Adrenal gland (tissue), 12 donors: ENCODE measurements around the gene NHSL1. TPM values are rescaled to one million over a fixed set of nuclear protein-coding genes. Genes with fewer than 3 reads are reported as not detected.

Experiments
- DNase-seq, 7 donors: peaks; one replicate each; pipeline ENCODE4 v3.0.0-alpha.2; 2019 to 2020
- H3K27ac ChIP-seq, 5 donors: fragments of 200-600 bp; sonication (generic) in 4 of 5; 1 replicate in 3 of 5; 2 replicates in 2 of 5; pipeline versions ENCODE4 v1.5.1 to v1.8.0; 2016 to 2020; ENCODE audit warnings: mild to moderate bottlenecking in 1 of 5
- H3K27me3 ChIP-seq: fragments of 200-600 bp; 2 replicates; pipeline ENCODE4 v1.8.0; 2021
- H3K36me3 ChIP-seq, 2 donors: fragments of 200-600 bp; replicated peaks in 1 of 2; 1 replicate in 1 of 2; 2 replicates in 1 of 2; pipeline versions ENCODE4 v1.5.1 to v1.8.0; 2018 to 2022
- H3K4me1 ChIP-seq, 2 donors: fragments of 200-600 bp; replicated peaks in 1 of 2; 1 replicate in 1 of 2; 2 replicates in 1 of 2; pipeline versions ENCODE4 v1.5.1 to v1.8.0; 2018 to 2021
- H3K4me3 ChIP-seq, 4 donors: fragments of 200-600 bp; sonication (generic) in 3 of 4; one replicate each; pipeline ENCODE4 v1.5.1; 2016 to 2018
- H3K9me3 ChIP-seq, 3 donors: fragments of 200-600 bp; sonication (generic) in 1 of 3; replicated peaks in 1 of 3; 1 replicate in 2 of 3; 2 replicates in 1 of 3; pipeline versions ENCODE4 v1.5.1 to v1.8.0; 2016 to 2021
- POLR2A ChIP-seq, 2 donors: fragments of 450-650 bp; IDR thresholded peaks; one replicate each; pipeline ENCODE4 v1.6.1; 2017; ENCODE audit warnings: antibody characterized with exemption in 2 of 2, mild to moderate bottlenecking in 2 of 2, moderate library complexity in 1 of 2
- WGBS, 4 donors: extraction: QIAGEN DNeasy Blood & Tissue Kit in 2 of 4; methylation state at CpG; one replicate each; pipeline versions ENCODE4 v1.1.5 to v1.1.7; 2013 to 2017; 5-methylcytosine and 5-hydroxymethylcytosine counted together
- intact Hi-C, 2 donors: fragments of 100-400 bp; cut with DNase I; formaldehyde crosslinking; loops; one replicate each; pipeline versions ENCODE4 v1.14.1 to v1.15.0; 2022 to 2023
- polyA plus RNA-seq, 3 donors: library from polyadenylated mRNA; stranded (reverse); fragments of 200-250 nt in 2 of 3; fragments of 350-450 nt in 1 of 3; fragmentation: Illumina TruSeq in 1 of 3; extraction: RNeasy Lipid Tissue Mini Kit (QIAGEN cat#74804) in 1 of 3; gene quantifications; one replicate each; pipeline ENCODE4 v1.2.3, GENCODE V29; 2013 to 2014
- total RNA-seq, 9 donors: library from RNA; depleted of rRNA in 4 of 9; stranded (reverse); fragments of >200 nt in 4 of 9; fragments of 120-200 nt in 1 of 9; fragmentation: NEBNext Ultra II Directional in 1 of 9; extraction: Animal tissue kit (Norgen Biotek cat#: 25700) in 1 of 9; gene quantifications; one replicate each; pipeline versions ENCODE4 v1.1.0 to v1.2.4, GENCODE V29; 2013 to 2023
- TF ChIP-seq, protein P1 (sequence below), 6 experiments: fragments of 450-650 bp in 4 of 6; fragments of 200-600 bp in 2 of 6; sonication (generic) in 1 of 6; IDR thresholded peaks; 1 replicate in 5 of 6; 2 replicates in 1 of 6; pipeline versions ENCODE4 v1.5.1 to v1.8.0; 2016 to 2021; ENCODE audit warnings: antibody characterized with exemption in 6 of 6, mild to moderate bottlenecking in 2 of 6, moderate library complexity in 1 of 6
- donor health status: healthy with polysubstance abuse.
- donor health status: Bipolar disorder and iron deficiency.
- donor health status: DM: yes; HTN: yes; CAD: no.
- donor health status: DM: no; HTN: no; CAD: no.
- donor health status: DM: no; HTN: no; CAD: no.
- donor health status: DM: yes; HTN: yes; CAD: no.

The NHSL1 gene
- total and polyA plus RNA-seq, 12 donors, result 1.2 to 12.7 (median 5.3) TPM

DNA sequence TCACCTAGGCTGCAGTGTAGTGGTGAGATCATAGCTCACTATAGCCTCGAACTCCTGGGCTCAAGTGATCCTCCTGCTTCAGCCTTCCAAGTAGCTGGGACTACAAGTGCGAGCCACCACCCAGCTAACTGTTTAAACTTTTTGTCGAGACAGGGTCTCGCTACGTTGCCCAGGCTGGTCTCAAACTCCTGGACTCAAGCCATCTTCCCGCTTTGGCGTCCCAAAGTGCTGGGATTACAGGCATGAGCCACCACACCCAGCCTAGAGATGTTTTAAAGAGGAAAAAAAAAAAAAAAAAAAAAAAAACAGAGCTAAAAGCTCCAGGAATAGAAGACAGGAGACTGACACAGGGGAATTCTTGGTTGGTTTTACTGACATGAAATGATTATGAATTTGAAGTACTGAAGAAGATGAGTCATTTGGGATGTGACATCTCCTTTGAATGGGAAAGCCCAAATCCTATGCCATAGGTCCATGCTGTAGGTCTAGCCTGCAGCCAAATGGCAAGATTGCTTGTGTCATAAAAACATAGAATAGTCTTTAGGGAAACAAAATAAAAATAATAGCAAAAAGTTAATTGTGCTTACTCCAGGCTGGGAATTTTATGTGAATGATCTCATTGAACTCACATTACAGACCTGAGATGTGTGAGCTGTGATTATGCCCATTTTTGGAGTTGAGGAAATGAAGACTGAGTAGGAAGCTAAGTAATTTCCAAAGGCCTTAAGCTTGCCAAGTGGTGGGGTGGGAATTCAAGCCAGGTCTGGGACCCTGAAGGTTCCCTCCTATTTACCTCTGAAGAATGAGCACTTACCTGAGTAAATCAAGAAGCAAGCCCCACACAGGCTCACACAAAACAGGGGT, 24.3 kb upstream of the NHSL1 start:
- Histone ChIP-seq H3K36me3 (no peaks in the 10 kb centered on the region), H3K9me3 (no peaks in the 10 kb centered on the region), H3K4me3 (no peak overlapping the region), H3K27ac (no peak overlapping the region), H3K27me3 (no peaks in the 10 kb centered on the region), H3K4me1 (no peaks in the 10 kb centered on the region)
- intact Hi-C loops, result loop anchor here in 1 of 2 donors (5.0 kb wide), 1 partner anchor 406 kb away; no protein-coding TSS in a partner anchor
- DNase-seq, result no peak
- WGBS, 4 donors, result 79 to 91% (median 89%) methylated on average over 7 of the region's 7 CpGs
- TF ChIP-seq POLR2A (IDR thresholded peaks at IDR 0.05), result no peak
- TF ChIP-seq, protein P1, sequence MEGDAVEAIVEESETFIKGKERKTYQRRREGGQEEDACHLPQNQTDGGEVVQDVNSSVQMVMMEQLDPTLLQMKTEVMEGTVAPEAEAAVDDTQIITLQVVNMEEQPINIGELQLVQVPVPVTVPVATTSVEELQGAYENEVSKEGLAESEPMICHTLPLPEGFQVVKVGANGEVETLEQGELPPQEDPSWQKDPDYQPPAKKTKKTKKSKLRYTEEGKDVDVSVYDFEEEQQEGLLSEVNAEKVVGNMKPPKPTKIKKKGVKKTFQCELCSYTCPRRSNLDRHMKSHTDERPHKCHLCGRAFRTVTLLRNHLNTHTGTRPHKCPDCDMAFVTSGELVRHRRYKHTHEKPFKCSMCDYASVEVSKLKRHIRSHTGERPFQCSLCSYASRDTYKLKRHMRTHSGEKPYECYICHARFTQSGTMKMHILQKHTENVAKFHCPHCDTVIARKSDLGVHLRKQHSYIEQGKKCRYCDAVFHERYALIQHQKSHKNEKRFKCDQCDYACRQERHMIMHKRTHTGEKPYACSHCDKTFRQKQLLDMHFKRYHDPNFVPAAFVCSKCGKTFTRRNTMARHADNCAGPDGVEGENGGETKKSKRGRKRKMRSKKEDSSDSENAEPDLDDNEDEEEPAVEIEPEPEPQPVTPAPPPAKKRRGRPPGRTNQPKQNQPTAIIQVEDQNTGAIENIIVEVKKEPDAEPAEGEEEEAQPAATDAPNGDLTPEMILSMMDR (IDR thresholded peaks at IDR 0.05), result no peak

DNA sequence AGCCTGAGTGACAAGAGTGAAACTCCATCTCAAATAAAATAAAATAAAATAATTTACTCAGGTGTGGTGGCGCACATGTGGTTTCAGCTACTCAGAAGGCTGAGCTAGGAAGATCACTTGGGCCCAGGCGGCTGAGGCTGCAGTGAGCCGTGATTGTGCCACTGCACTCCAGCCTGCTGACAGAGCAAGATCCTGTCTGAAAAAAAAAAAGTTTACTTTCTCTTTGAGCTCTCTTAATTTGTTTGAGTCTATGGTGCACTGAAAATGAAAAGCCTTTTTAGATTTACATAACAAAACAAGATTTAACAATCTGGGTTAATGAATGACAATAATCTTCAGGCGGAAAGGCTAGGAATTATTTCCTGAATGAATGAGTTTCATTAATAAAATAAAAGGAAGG, 23.3 kb upstream of the NHSL1 start:
- Histone ChIP-seq H3K36me3 (no peaks in the 10 kb centered on the region), H3K27me3 (no peaks in the 10 kb centered on the region), H3K4me1 (no peaks in the 10 kb centered on the region), H3K9me3 (no peaks in the 10 kb centered on the region), H3K4me3 (no peak overlapping the region), H3K27ac (peak overlapping the region in 1 of 5 donors; percentile 55)
- DNase-seq, result peak in 1 of 7 donors; percentile 24
- TF ChIP-seq, protein P1 (IDR thresholded peaks at IDR 0.05), result no peak
- TF ChIP-seq POLR2A (IDR thresholded peaks at IDR 0.05), result no peak
- WGBS, 4 donors, result 75 to 89% (median 81%) methylated on average over 4 of the region's 4 CpGs
- intact Hi-C loops, result loop anchor here in 1 of 2 donors (5.0 kb wide), 1 partner anchor 405 kb away; no protein-coding TSS in a partner anchor

DNA sequence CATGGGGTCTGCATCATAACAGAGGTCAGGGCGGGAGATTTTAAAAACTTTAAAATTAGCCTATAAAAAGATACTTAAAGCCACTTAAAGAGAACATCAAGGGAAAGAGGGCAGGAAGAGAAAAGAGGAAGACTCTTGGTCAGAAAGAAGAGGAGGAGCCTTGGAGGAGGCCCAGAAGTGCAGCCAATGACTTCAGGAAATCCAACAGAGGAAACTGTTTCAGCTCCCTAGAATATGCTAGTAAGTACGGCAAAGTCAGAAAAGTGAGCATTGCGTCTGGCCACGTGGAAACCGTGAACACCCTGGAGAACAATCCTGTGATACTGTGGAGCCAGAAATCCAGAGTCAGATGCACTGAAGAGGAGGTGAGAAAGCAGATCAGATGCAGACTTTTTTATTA, 22.5 kb upstream of the NHSL1 start:
- TF ChIP-seq, protein P1 (IDR thresholded peaks at IDR 0.05), result no peak
- no peak for TF ChIP-seq POLR2A (IDR thresholded peaks at IDR 0.05)
- WGBS, 4 donors, result 57 to 74% (median 72%) methylated on average over 5 of the region's 5 CpGs
- Histone ChIP-seq H3K27me3 (no peaks in the 10 kb centered on the region), H3K9me3 (no peaks in the 10 kb centered on the region), H3K4me3 (no peak overlapping the region), H3K36me3 (no peaks in the 10 kb centered on the region), H3K4me1 (no peaks in the 10 kb centered on the region), H3K27ac (peak overlapping the region in 1 of 5 donors; percentile 55)
- DNase-seq, result peak in 1 of 7 donors; percentile 19
- intact Hi-C loops, result loop anchor here in 1 of 2 donors (5.0 kb wide), 1 partner anchor 404 kb away; no protein-coding TSS in a partner anchor

DNA sequence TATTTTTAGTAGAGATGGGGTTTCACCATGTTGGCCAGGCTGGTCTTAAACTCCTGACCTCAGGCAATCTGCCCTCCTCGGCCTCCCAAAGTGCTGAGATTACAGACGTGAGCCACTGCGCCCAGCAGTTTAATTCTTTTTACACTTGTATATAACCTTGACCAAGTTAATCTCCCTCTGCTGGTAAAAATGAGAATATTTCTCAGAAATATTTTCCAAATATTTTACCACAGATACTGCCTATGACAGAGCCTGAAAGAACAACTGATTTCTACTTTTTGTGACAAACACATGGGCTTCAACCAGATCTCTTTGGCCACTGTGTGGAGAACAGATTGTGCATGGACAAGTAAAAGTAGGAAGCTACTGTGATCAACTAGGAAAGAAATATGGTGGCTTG, 21.2 kb upstream of the NHSL1 start:
- no peaks in the 10 kb centered on the region for H3K36me3 ChIP-seq
- no peaks in the 10 kb centered on the region for H3K27me3 ChIP-seq
- intact Hi-C loops, result loop anchor here in 1 of 2 donors (5.0 kb wide), 1 partner anchor 403 kb away; no protein-coding TSS in a partner anchor
- no peaks in the 10 kb centered on the region for H3K9me3 ChIP-seq
- 22 to 30% (median 25%) methylated on average over 3 of the region's 3 CpGs for WGBS, 4 donors
- no peak overlapping the region for H3K4me3 ChIP-seq
- H3K27ac ChIP-seq, result no peak overlapping the region
- peak in 1 of 7 donors; percentile 13 for DNase-seq
- no peaks in the 10 kb centered on the region for H3K4me1 ChIP-seq
- no peak for TF ChIP-seq POLR2A (IDR thresholded peaks at IDR 0.05)
- TF ChIP-seq, protein P1 (IDR thresholded peaks at IDR 0.05), result peak; percentile 46 to 60 (median 48)
